Germinal center (tissue), 1 donor: Measurements from ENCODE around the gene GLCE.
"Not testable (repeated sequence)": the region's sequence is repeated elsewhere in the genome, so short reads cannot be mapped to it uniquely, and the experiment has no call there.

Experiments used
- DNase-seq: peaks from one replicate; pipeline ENCODE4 v3.0.0; 2012; ENCODE audit warnings: mixed read lengths, low spot score

The GLCE gene

GRCh38 chr15:69275074-69275670 is 114.7 kb downstream of the GLCE start:
- DNase-seq, result no peak

- no peak for DNase-seq
These were observed 115.6 kb downstream of the GLCE start for GRCh38 chr15:69275933-69276560.

GRCh38 chr15:69277316-69277715 is 116.9 kb downstream of the GLCE start:
- DNase-seq, result no peak

GRCh38 chr15:69279636-69280035 is 119.2 kb downstream of the GLCE start:
- no peak for DNase-seq

DNA sequence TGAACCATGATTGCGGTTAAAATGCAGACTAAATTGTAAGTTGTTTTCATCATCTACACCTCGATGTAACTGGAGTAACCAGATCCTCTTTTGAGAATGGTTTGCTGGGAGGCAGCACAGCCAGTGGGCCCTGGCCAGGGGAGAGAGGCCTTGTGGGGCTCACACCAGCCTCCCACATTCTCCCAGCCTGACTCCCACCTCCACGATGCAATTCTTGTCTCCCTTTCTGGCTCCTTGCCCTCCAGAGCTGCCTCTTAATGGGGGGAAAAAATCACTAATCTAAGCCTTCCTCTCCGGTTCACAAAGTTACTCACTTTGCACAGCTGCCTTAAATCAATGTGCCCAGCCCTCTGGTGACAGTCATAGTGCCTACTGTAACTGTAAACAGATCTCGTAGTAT is 120.3 kb downstream of the GLCE start:
- no peak for DNase-seq

DNA sequence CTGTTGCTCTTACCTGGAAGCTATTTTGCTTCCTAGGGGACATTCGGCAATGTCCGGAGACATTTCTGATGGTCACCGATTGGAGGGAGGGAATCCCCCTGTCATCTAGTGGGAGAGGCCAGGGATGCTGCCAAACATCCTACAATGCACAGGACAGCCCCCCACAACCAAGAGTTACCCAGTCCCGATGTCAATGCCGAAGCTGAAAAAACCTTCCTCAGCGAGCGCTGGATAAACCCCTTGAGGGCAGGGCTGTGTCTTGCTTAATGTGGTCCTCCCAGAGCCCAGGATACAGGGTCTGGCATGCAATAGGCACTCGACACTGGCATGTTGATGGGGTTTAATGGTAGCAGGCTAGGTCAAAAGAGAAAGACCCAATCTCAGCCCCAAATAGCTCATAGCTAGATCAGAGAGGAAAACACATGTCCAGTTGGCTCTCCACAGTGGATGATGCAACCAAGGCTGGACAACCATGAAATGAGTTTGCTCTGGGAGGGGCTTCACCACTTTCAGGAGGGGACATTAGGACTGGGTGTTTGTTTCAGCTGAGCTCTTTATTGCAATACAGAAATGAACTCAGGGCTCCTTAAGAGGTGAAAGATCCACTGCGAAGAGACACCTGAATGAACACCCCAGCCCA is 121.8 kb downstream of the GLCE start:
- DNase-seq, result no peak

GRCh38 chr15:69285834-69286233 is 125.4 kb downstream of the GLCE start:
- DNase-seq, result no peak

DNA sequence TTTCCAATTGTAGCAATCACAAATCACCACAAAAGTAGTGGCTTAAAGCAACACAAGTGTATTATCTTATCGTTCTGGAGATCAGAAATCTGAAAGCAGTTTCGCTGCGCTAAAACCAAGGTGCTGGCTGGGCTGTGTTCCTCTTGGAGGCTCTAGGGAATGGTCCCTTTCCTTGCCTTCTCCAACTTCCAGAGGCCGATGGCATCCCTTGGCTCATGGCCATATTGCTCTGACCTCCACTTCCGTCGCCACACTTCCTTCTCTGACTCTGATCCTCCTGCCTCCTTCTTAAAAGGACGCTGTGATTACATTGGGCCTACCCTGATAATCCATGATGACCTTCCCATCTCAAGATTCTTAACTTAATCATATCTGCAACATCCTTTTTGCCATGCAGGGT is 127.6 kb downstream of the GLCE start:
- no peak for DNase-seq

DNA sequence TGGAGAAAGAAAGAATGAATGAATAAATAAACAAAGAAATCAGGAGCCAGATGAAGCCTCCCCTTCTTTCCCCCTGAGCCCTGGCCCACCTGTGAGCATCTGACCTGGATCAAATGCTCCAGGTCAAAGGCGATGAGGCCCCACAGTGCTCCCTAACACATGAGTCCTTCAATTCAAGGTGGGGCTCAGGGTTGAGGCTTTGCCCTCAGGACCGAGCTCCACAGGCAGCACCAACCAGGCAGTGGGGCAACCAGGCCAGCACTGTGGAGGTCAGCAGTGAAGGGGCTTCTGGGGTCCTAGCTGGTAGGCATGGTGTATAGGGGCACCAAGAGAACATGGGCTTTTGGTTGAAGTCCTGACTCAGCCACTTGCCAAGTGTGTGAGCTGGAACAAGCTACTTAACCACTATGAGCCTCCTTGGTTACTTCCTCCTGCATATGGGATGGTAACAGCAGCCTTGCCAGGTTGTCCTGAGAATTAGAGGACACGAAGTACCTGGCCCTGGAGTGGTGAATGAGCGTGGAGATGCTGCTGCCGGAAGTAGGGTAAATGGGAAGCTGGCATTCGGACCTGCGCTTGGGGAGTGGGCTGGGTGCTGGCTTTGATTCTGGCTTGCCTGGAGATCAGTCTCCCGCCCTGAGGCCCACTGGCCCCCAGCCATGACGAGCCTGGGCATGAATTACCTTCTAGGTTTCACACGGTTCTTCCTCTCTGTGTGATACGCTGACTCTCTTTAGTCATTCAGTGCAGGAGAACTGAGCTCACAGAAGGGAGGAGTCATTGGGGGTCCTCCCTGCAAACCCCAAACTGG is 128.3 kb downstream of the GLCE start:
- no peak for DNase-seq

GRCh38 chr15:69289342-69290146 is 129.1 kb downstream of the GLCE start:
- DNase-seq, result no peak

DNA sequence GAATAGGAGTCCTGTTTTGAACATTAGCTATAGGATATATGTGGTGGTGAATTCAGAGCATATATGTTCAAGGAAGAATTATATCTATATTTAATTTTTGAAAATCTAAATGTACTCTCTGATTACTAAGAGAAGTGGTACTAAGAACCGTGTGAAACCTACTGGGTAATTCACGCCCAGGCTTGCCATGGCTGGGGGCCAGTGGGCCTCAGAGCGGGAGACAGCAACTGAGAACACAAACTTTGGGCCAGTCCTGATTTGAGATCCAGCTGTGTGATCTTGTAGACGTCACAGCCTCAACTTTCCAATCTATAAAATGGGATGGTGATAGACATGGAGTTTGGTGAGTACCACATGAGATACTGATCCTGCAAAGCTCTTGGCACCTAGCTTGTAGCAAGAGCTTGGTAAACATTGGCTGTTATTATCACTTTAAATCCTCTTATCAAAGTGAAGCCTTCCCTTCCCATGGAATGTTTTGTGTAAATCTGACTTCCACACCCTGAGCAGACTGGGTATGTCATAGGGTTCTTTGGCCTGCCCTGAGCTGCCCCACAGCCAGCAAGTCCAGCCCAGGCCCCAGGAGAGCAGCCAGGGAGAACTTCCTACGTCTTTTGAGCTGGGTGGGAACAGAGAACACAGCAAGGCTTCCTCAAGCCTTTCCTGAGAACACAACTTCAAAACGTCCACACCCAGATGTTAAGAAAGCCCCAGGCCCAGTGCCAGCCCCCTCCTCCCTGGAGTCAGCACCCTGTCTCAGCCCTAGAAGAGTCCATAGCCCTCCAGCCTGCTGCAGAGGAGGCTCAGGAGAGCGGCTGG is 130.1 kb downstream of the GLCE start:
- no peak for DNase-seq

- DNase-seq, result not testable (repeated sequence)
These were observed 131.2 kb downstream of the GLCE start for GRCh38 chr15:69291651-69292050.

DNA sequence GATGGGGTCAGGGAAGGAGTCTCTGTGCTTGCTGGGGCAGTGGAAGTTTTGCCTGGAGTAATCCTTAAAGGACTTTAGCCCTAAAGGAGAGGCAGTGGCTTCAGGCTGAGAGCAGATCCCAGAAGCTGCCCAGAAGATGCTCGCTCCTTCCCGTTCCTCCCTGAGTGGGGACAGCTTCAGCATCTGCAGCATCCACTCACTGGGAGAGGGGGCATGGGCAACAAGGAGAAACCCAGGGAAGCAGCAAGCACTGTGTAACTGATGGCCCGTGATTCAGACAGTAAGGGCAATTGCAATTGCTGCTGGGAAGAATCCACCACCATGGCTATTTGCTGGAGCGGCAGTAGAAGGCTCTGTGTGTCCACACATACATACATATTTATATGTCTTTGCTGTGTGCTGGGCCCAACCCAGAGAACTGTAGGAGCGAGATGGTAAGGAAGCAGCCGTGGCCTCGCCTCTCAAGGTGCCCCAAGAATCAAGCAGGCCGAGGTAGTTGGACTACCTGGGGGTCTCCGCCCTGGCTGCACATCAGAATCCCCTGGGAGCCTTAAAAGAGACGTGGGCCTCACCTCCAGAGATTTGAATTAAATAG is 132.5 kb downstream of the GLCE start:
- DNase-seq, result no peak

DNA sequence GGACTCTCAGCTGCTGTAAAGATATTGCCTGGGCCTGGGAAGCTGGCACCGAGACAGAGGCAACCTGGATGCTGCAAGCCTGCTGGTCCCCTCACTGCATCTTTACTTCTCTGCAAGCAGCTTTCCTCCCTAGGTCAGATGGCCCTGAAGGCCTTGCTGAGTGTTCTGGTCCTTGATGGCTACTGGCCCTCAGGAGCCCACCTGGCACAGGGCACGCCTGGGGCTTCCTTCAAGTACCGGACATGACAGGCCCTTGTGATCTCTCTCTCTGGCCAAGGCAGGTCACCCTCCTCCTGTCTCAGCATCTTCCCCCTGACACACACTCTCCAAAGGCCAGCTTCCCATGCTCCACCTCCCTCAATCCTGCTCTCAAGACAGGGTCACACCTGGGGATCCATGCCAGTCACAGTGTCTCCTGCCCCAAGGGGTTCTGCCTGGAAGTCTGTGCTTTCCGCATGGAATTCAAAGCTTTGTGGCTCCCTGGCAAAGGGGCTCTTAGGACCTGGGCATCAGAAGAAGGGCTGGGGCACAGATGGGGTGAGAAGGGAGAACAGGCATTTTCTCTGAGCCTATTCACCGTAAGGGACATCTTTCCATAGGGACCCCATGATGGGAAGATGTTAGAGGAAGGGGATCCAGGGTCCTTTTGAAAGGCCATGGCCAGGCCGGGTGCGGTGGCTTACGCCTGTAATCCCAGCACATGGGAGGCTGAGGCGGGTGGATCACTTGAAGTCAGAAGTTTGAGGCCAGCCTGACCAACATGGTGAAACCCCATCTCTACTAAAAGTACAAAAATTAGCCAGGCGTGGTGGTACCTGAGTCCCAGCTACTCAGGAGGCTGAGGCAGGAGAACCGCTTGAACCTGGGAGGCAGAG is 133.5 kb downstream of the GLCE start:
- DNase-seq, result no peak

DNA sequence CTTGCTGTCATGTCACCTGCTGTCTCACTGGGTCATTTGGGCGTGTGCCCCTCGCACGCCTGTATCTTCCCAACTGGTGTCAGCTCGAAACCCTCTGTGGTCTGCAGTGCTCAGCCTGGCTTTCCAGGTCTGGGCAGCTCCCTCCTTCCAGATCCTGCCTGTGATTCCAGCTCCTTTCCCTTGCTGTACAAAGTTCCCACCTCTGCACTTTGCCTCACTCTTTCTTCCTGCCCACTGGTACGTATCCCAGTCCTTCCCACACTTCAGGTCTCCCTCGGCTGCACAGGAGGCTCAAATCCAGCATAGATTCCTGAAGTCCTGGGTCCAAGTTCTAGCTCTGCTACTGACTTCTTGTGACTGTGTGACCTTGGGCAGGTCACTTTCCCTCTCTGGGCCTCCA is 136.2 kb downstream of the GLCE start:
- no peak for DNase-seq

- DNase-seq, result no peak
These were observed 137.4 kb downstream of the GLCE start for GRCh38 chr15:69297642-69298353.

DNA sequence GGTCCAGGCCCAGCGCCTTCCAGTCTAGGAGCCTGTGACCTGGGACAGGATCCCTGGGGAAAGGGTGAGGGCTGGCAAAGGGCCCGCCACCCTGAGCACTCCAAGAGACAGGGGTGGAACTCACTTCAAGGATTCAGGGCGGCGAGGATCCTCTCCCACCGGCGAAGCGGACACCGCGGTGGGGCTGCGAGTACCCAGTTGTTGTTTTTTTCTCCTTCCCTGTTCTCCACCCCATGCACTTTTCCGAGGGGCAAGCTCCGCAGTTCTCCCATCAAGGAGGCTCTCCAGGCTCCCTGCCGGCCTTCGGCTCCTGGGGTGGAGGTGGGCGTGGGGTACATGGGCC is 137.9 kb downstream of the GLCE start:
- DNase-seq, result no peak

DNA sequence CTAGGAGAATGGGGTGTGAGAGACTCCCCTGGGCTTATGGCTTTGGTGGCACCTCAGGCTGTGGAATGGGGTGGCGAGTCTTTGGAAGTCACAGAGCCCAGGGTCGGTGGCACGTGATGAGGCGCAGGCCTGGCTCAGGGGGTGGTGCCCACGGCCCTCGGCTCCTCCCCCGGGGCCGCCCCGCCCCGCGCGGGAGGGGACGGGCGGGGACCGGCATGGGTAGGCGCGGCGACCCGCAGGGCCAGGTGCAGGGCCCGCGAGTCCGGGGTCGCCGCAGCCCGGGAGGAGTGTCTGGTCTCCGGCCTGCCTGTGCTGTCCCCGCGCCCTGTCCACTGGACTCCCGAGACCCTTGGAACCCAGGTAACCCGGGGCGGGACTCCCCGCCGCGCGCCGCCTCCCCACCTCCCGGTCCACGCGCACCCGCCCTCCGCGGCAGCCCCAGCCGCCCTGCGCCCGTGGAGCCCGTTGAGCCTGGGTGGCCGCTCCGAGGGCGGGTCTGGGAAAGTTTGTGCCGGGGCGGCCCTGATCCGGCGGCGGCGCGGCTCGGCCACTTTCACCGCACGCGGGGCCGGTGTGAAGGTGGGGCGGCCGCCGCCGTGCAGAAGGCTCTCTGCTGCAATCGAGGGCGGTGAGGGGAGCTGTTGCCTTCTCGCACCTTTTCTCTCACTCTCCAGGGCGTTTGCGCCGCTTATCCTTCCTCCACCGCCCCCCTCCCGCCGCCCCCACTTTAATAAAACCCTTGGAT is 138.4 kb downstream of the GLCE start, which contains the start of gene PAQR5:
Gene PAQR5 (plus strand): TSS at position 216 of the 745 bp plus-strand sequence. CDS start 61,169 bp downstream, outside the sequence.
- DNase-seq, result peak; percentile 39
